ENCODE results near the gene TBC1D10B.

The TBC1D10B gene

DNA sequence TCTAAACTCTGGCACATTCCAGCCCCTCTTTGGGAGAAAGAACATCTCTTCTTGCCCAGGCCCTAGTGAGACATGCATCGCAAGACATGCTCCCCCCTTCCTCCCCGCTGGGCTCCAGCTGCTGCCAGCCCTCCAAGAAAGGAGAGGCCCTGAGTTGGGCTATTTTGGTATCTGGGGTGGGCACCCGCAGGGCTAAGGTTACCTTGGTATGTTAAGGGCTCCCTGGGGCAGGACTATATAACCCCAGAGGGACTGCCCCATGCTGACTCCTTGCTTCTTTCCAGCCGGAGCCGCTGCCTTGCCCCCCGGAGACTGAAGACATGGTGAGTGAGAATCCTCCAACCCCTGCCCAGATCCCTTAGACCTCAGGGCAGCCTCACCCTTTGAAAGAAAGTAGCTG, 4.2 kb upstream of the TBC1D10B start, which contains the start of gene MYL11:
Gene MYL11, plus strand, starts transcription at position 265 of the 400 bp plus-strand sequence. Its CDS starts 56 bp downstream, at position 321.
- no peak for DNase-seq (ENCODE audit: low read depth in 1 of 2, low spot score in 1 of 2)

DNA sequence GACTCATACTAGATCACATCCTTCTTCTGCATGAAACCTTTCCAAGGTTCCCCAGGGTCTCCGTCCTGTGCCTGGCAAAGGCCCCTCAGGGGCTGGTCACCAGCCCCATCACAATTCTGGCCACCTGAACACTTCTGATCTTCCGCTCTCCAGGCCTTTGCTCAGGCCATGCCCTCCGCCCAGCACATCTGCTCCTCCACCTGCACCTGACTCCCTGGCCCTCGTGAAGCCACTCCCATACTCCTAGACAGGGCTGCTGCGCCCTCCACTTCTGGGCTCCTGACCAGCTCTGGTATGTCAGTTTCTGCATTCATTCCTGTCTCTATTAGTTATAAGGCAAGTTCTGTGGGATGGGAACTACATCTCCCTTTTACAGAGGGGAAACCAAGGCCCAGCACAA, 2.4 kb upstream of the TBC1D10B start:
- DNase-seq (ENCODE audit: low read depth in 1 of 2, low spot score in 1 of 2): no peak

DNA sequence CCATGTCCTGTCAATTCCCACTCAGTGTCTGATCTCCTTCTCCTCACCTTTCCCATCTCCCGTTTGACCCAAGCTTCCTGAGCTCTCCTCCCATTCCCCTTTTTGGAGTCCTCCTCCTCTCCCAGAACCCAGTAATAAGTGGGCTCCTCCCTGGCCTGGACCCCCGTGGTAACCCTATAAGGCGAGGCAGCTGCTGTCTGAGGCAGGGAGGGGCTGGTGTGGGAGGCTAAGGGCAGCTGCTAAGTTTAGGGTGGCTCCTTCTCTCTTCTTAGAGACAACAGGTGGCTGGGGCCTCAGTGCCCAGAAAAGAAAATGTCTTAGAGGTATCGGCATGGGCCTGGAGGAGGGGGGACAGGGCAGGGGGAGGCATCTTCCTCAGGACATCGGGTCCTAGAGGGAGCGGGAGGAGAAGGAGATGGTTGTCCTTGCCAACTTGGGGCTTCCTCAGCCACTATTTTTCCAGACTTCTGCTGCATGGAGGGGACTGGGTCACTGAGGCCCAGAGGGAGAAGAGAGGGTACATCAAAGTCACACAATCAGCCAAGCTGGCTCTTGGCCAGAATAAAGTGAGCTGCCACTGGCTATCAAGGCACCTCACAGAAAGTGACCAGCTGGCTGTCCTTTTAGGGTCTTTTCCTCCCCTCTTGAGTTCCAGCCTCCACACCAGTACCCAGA, 1.9 kb upstream of the TBC1D10B start:
- no peak for DNase-seq (ENCODE audit: low read depth in 1 of 2, low spot score in 1 of 2)

DNA sequence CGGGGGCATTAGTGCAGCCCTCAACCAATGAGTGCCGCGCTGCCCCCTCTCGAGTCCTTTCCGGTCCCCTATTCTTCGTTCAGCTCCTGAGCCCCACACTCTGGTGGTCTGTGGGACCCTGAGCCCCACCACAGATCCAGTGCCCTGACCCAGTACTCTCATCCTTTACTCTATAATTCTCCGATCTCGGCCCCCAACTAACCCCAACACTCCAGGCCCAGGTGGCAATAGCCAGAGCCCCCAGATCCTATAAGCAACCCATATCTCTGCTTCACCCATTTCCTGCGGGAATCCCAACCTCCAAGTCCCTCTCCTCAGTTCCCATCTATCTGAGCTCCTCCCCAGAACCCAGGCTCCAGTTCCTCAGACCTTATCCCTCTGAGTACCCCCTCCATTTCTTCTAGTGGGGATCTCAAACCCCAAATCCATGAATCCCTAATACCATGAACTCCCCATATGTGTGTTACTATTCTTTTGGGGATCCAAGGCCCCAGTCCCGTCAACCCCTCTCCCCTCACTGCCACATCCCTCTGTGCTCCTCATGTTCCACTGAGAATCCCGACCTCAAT, 1.0 kb upstream of the TBC1D10B start:
- no peak for DNase-seq (ENCODE audit: low read depth in 1 of 2, low spot score in 1 of 2)

DNA sequence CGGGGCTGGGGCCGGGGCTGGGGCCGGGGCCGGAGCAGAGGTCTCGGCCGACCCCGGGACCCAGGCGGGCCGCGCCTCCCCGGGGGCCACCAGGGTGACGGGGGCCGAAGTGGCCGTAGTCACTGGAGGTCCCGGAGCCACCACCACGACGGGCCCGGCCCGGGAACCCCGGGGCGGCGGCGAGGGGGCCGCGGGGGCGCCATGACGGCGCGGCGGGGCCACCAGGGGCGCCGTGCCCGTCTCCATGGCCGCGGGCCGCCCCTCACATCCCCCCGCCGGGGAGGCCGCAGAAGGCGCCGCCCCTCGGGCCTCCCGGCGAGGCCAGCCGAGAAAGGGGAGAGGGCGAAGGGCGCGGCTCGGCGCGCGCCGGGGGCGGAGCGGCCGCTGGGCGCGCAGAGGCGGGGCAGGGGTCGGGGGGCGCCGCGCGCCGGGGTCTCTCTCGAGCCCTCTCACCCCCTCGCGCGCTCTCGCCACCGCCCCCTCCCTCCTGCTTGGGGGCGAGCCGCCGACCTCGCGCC, 297 bp downstream of the TBC1D10B start:
- no peak for DNase-seq (ENCODE audit: low read depth in 1 of 2, low spot score in 1 of 2)

DNA sequence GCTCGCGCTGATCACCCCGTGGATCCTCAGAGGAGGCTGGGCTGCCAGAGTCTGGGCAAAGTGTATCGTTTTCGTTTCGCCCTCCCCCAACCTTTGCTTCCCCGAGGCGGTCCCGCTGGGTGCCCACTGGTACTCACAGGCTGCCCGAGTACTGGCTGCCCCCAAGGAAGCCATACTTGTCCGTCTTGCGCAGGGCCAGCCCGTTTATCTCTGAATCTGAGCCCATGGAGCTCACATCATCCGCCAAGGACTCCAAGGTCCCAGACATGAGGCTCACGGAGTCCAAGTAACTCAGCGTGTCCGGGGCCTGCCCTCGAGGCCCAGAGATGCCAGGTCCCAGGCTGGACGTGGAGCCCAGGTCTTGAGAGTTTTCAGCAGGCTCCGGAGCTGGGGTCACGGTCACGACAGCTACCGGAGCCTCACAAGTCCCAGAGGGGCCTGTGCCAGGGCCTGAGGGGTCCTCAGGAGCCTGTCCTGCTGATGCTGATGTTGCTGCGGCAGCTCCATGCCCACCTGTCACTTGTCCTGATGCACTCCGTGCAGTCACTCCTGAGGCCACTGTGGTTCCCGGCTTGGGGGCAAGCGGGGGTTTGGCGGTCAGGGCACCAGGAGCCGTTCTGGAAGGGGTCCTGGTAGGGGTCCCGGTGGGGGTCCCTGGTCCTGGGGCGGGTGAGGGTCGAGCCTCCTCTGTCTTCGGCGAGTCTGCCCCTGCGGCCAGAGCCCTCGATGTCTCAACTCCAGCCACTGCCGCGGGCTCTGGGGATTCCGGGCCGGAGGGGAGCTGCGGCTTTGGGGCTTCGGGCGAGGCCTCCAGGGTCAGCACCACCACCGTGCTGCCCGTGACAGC, 980 bp downstream of the TBC1D10B start:
- no peak for DNase-seq (ENCODE audit: low read depth in 1 of 2, low spot score in 1 of 2)

DNA sequence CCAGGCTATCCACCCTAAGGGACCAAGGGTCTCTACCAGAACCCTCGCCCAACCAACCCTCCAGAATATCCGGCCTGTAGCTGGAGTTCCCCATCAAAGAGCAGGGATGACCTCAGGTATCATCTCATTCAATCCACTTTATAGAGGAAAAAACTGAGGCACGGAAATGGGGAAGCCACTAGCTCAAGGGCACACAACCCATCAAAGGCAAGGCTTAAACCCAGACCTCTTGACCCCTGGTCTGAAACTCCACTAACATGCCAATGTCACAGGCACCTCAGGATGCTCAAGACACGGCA, 1.6 kb downstream of the TBC1D10B start:
- no peak for DNase-seq (ENCODE audit: low read depth in 1 of 2, low spot score in 1 of 2)

DNA sequence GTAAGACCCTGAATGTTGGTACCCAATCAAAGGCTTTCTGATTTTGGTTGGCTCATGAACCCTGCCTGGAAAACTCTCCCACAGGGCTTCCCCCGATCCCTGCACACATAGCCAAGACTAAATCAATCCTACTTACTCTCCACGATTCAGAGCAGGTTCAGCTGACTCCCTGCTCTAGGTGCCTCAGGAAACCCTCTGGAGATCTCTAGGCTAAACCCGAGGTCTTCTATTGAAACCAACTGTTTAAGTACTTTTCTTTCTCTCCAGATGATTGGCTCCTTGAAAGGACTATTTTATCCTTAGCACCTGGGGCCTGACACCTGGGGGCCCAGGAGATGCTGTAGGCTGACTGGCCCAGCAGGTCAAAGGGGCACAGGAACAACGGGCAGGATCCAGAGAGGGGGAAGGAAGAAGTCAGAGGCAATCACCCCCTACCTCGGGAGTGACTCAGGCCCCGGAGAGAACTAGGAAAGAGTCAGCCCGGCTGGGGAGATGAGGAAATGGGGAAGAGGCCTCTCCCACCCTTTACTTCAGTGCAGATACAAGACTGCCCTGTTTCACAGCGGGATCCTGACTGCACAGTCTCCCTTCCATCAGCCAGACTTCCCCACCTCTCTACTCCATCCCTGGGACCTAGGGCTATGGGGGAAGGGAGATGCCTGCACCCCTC, 2.0 kb downstream of the TBC1D10B start:
- DNase-seq (ENCODE audit: low read depth in 1 of 2, low spot score in 1 of 2): no peak

DNA sequence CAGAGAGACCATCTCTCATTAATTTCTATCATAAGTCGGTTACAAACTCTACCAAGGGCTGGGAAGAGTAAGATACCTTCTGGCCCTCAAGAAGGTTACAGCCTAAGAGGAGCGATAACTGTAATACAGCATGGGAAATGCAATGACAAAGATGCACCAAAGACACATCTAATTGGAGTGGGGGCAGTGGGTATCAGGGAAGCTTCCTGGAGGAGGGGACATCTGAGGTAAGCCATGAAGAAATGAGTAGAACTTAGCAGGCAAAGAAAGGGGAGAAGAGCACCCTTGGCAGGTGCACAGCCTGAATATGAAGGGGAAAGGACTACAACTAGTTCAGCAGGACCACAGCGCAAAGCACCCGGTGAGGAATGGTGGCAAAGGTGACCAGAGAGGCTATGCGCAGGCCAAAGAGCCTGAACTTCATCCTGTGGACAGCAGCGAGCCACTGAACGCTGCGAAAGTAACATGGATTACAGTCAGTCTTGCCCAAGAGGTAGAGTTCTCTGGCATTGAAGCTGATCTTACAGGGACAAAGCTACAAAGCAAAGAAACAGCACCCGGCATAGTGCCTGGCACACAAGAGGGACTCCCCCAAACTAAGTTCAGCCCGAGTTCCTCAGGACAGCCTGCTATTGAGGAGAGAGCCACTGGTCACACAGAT, 2.8 kb downstream of the TBC1D10B start:
- DNase-seq (ENCODE audit: low read depth in 1 of 2, low spot score in 1 of 2): no peak

DNA sequence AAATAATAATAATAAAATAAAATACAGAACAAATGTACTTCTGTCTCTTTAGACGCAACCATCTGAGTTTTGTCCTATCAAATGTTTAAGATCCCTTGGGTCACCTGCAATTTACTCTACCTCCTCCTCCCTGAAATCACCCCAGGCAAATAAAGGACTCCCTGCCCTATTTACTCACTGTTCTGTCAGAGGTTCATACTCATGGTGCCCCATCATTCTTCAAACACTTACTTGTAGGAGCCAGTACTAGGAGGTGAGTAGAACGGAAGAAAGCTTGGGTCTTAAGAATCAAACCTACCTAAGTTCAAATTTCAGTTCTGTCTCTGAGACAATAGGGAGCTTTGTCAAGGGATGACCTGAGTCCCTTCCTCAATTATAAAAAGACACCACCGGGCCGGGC, 3.8 kb downstream of the TBC1D10B start:
- DNase-seq (ENCODE audit: low read depth in 1 of 2, low spot score in 1 of 2): no peak

DNA sequence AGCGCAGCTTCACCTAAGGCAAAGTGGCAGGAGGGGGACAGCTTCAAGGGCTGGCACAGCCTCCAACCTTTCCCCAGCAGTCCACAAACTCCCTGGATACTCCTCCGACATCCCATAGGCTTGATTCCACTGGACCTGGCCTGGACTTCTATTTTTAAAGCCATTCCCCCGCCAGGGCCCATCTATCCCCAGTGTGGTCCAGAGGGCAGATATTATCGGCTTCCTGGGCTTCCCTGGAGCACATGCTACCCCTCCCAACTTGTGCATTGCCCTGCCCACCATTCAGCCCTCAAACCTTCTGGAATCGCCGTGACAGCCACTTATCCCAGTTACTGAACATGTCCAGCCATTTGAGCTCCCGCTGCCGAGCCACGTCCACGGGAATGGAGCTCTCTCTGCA, 5.1 kb downstream of the TBC1D10B start:
- DNase-seq (ENCODE audit: low read depth in 1 of 2, low spot score in 1 of 2): no peak

DNA sequence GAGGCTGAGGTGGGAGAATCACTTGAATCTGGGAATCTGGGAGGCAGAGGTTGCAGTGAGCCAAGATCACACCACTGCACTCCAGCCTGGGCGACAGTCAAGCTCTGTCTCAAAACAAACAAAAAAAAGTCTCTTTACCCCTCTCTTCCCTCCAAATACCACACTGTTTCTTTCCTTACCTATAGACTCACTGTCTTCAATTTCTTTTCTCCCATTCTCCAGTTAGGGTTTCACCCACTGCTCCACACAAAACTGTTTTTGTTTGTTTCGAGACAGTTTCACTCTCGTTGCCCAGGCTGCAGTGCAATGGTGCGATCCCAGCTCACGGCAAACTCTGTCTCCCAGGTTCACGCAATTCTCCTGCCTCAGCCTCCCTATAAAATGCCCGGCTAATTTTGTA, 9.1 kb downstream of the TBC1D10B start:
- no peak for DNase-seq (ENCODE audit: low read depth in 1 of 2, low spot score in 1 of 2)

DNA sequence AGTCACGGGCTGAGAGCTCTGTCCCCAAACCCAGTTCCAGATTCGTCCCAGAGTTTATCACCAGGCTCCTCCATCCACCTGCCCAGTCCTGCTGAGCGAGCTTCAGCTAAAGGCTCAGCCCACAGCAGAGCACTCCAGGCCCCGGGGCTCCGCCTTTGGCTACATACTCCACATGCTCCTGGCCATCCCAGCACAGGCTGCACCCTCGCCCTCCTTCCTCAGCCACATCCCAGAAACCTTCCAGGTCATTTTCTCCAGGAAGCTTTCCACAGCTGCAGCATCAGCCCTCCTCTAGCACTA, 10.5 kb downstream of the TBC1D10B start:
- no peak for DNase-seq (ENCODE audit: low read depth in 1 of 2, low spot score in 1 of 2)

DNA sequence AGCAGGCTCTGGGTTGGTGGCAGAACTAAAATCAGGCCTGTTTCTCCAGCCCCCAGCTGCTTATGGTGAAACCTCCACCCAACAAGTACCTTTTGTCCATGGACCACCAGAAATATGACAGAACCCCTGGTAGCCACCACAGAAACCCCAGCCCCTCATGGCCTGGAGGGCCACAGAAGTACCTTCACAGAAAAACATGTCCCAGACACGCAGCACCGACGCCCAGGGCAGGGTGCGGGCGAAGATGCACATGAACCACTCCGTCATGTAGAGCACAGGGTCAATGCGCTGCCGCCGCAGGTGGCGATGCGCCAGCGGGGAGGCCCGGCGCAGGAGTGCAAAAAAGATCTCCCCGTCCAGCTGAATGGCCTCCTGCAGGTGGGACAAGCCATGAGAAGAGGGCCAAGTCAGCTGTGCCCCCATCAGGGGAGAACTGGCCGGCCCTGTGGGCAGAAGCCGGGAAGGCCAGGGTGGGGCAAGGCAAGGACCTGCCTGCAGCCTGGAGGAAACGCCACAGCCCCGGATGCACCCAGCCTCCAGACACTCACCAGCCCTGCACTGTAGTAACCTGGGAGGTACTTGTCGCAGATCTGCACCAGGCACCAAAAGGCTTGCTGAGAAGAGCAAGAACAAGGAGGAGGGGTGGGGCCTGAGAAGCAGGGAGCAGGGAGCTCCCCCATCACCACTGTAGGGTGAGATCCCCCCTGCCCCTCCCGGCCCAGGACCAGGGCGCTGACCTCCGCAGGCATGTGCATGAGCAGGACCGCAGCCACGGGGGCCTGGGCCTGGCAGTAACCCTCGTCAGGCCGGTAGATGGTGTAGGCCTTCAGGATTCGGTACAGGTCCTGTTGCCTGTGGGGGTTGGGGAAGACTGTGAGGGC, 11.1 kb downstream of the TBC1D10B start:
- DNase-seq (ENCODE audit: low read depth in 1 of 2, low spot score in 1 of 2): no peak

DNA sequence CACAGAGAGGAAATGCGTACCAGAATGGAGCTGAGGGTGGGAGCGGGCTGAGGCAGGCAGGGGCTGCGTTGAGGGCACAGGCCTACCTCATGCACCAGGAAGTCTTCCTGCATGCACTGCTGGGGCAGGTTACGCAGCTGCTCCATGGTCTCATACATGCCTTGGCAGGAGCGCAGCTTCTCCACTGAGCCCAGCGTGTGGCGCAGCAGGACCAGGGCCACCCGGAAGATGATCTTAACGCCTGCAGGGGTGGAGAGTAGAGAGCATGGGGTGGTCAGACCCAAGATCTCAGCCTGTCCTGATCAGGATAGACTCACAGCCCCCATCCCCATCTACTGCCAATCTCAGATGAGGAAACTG, 11.7 kb downstream of the TBC1D10B start:
- DNase-seq (ENCODE audit: low read depth in 1 of 2, low spot score in 1 of 2): no peak

DNA sequence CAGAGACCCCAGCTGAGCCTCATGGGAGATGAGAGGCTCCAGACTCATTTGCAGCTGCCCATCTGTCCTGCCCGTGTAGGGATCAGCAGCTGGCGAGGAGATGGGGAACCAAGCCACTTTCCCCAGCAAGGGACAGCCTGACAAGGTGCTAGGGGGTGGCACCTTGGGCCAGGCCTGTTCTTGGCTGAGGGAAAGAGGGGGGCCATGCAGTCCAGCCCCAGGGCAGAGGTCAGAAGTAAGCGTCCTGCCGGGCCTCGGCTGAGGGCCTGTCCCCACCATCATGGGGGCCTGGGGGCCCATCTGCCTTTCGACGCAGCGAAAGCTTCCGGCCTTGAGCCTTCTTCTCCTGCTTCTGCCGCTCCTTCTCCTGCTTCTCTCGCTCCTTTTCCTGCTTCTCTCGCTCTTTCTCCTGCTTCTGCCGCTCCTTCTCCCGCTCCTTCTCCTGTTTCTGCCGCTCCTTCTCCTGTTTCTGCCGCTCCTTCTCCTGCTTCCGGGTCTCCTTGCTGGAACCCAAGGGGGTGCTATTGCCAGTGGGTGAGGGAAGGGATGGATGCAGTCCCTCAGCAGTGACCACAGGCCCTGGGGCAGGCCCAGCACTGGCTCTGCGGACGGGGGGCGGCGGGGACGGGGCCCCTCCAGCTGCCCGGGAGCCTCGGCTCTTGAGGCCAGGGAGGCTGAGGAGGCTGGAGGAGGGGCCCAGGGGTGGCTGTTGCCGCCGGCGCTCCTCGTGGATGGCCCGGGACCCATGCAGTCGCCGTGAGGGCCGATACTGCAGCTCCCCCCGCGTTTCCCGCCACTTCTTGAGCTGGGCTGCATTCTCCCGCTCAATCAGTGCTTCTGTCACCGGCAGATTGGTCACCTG, 12.3 kb downstream of the TBC1D10B start:
- no peak for DNase-seq (ENCODE audit: low read depth in 1 of 2, low spot score in 1 of 2)

DNA sequence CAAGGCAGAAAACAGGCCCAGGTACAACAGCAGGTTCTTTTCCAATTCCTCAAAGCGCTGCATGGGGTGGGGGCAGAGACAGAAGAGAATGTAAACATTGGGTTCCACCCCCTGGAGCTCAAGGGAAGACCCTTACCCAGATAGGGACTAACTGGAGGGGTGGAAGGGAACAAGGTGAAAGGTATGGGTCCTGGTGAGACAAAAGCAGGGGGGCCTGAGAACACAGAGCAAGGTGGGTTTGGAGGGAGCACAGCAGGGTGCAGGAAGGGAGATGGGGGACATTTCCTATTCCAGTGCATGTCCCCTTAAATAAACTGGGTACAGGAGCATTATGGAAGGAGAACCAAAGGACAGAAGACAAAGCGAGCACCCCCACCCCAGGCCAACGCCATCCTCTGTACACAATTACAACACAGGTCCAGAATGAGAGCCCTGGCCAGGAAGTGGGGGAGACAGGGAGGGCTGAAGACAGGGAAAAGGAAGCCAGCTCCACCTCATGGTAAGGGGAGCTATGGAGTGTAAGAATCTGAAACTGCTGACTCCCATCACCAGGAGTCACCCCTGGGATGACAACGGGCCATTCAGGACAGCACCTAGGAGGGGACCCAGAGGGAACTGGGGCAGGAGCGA, 13.1 kb downstream of the TBC1D10B start:
- DNase-seq (ENCODE audit: low read depth in 1 of 2, low spot score in 1 of 2): no peak

DNA sequence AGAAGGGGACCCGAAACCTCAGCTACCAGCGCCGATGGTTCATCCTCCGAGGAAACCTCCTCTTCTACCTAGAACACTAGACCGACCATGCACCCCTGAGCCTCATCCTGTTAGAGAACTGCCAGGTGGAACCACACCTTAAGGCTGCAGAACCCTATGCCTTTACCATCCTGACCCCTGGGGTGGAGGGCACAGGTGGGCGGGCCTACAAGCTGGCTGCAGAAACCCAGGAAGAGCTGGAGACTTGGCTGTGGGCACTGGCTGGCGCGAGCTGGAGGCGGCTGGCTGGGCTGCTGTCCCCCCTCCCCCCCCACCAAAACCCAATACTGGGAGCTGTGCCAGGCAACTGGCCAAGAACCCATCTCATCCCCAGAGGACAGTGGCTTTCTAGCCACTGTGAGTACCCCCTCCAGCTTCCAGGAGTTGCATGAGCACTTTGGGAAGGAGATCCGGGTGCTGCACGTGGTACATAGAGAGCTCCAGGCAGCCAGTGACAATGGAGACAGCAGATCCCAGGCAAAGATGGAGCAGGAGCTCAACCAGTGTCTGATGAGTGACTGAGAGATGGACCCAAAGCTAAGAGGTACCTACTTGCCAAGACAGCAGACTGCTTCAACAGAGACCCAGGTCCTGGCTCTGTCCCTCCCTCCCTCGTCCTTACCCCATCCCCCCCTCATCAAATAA, 13.8 kb downstream of the TBC1D10B start:
- no peak for DNase-seq (ENCODE audit: low read depth in 1 of 2, low spot score in 1 of 2)

DNA sequence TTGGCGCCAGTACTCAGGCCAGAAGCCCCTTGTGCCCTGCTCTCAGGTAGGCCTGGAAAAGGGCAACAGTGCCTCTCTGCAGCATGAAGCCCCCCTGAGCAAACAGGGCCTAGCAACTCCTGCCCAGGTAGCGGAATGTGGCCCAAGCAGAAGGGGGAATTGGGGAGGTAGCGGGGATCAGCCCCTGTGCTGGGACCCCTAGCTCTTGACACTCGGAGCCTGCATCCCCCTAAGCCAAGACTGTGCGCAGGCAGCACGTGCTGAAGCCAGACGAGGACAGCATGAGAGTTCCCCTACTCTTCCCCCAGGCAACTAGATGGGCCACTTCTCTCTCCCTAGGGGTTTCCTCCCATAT, 14.4 kb downstream of the TBC1D10B start:
- no peak for DNase-seq (ENCODE audit: low read depth in 1 of 2, low spot score in 1 of 2)
